Liver (tissue), 9 donors: ENCODE measurements around the gene RNASE8. TPM values are rescaled to one million over a fixed set of nuclear protein-coding genes. Genes with fewer than 3 reads are reported as not detected.
A peak's percentile ranks its signal among the peaks of the same experiment; 100 is the strongest.

Source experiments
- DNase-seq: peaks from one replicate; pipeline ENCODE4 v3.0.0-alpha.2; 2017; ENCODE audit warnings: low spot score
- H3K27ac ChIP-seq, 2 donors: one replicate each; pipeline ENCODE4 v1.7.0; 2013; ENCODE audit warnings: inconsistent platforms in 2 of 2, low read length in 2 of 2, control low read depth in 1 of 2, low read depth in 1 of 2, mild to moderate bottlenecking in 1 of 2
- H3K27me3 ChIP-seq, 4 donors: one replicate each; pipeline versions ENCODE4 v1.6.1 to v1.7.0; 2013; ENCODE audit warnings: low read length in 3 of 4, inconsistent platforms in 1 of 4, mild to moderate bottlenecking in 1 of 4, moderate library complexity in 1 of 4; ENCODE audit not compliant: control insufficient read depth in 4 of 4, insufficient read depth in 4 of 4
- H3K36me3 ChIP-seq, 4 donors: one replicate each; pipeline versions ENCODE4 v1.6.1 to v1.7.0; 2013; ENCODE audit warnings: low read length in 3 of 4, mild to moderate bottlenecking in 3 of 4, low read depth in 1 of 4, moderate library complexity in 1 of 4; ENCODE audit not compliant: control insufficient read depth in 4 of 4, insufficient read depth in 3 of 4
- H3K4me1 ChIP-seq, 4 donors: one replicate each; pipeline versions ENCODE4 v1.6.1 to v1.7.0; 2013; ENCODE audit warnings: low read length in 3 of 4, mild to moderate bottlenecking in 3 of 4, moderate library complexity in 1 of 4; ENCODE audit not compliant: control insufficient read depth in 4 of 4, insufficient read depth in 4 of 4
- H3K4me3 ChIP-seq, 3 donors: one replicate each; pipeline versions ENCODE4 v1.6.1 to v1.7.0; 2013; ENCODE audit warnings: low read length in 3 of 3, control low read depth in 1 of 3, low read depth in 1 of 3, mild to moderate bottlenecking in 1 of 3
- H3K9ac ChIP-seq, 2 donors: one replicate each; pipeline ENCODE4 v1.7.0; 2013; ENCODE audit warnings: low read length in 2 of 2, mild to moderate bottlenecking in 2 of 2, moderate library complexity in 2 of 2, control low read depth in 1 of 2, low read depth in 1 of 2
- H3K9me3 ChIP-seq, 4 donors: one replicate each; pipeline versions ENCODE4 v1.6.1 to v1.7.0; 2013; ENCODE audit warnings: low read length in 3 of 4; ENCODE audit not compliant: control insufficient read depth in 4 of 4
- FOXA1 ChIP-seq: IDR thresholded peaks from 2 replicates; pipeline ENCODE4 v1.6.1; 2016; ENCODE audit warnings: antibody characterized with exemption
- FOXA2 ChIP-seq: IDR thresholded peaks from 2 replicates; pipeline ENCODE4 v1.6.1; 2016; ENCODE audit warnings: antibody characterized with exemption
- GABPA ChIP-seq, 2 donors: IDR thresholded peaks in 1 of 2; conservative IDR thresholded peaks in 1 of 2; 2 replicates each; pipeline ENCODE4 v1.6.1; 2016; ENCODE audit warnings: antibody characterized with exemption in 2 of 2, mild to moderate bottlenecking in 1 of 2, moderate library complexity in 1 of 2
- HNF4A ChIP-seq, 2 donors: conservative IDR thresholded peaks; 2 replicates each; pipeline ENCODE4 v1.6.1; 2016; ENCODE audit warnings: antibody characterized with exemption in 2 of 2, mild to moderate bottlenecking in 2 of 2
- HNF4G ChIP-seq: IDR thresholded peaks from 2 replicates; pipeline ENCODE4 v1.6.1; 2016; ENCODE audit warnings: antibody characterized with exemption
- MAX ChIP-seq: IDR thresholded peaks from 2 replicates; pipeline ENCODE4 v1.6.1; 2016; ENCODE audit warnings: antibody characterized with exemption
- NR2F2 ChIP-seq: IDR thresholded peaks from 2 replicates; pipeline ENCODE4 v1.6.1; 2016; ENCODE audit warnings: antibody characterized with exemption
- RAD21 ChIP-seq, 2 donors: IDR thresholded peaks; 2 replicates each; pipeline ENCODE4 v1.6.1; 2016; ENCODE audit warnings: antibody characterized with exemption in 2 of 2, mild to moderate bottlenecking in 2 of 2
- RXRA ChIP-seq, 2 donors: IDR thresholded peaks; 2 replicates each; pipeline ENCODE4 v1.6.1; 2017 to 2018; ENCODE audit warnings: antibody characterized with exemption in 2 of 2, mild to moderate bottlenecking in 1 of 2
- SP1 ChIP-seq: IDR thresholded peaks from 2 replicates; pipeline ENCODE4 v1.6.1; 2018; ENCODE audit warnings: antibody characterized with exemption, mild to moderate bottlenecking
- TAF1 ChIP-seq: conservative IDR thresholded peaks from 2 replicates; pipeline ENCODE4 v1.6.1; 2016; ENCODE audit warnings: antibody characterized with exemption, mild to moderate bottlenecking
- YY1 ChIP-seq: IDR thresholded peaks from 2 replicates; pipeline ENCODE4 v1.6.1; 2016; ENCODE audit warnings: antibody characterized with exemption, mild to moderate bottlenecking
- ZBTB33 ChIP-seq: IDR thresholded peaks from 2 replicates; pipeline ENCODE4 v1.6.1; 2016; ENCODE audit warnings: antibody characterized with exemption
- WGBS: extraction: QIAGEN DNeasy Blood & Tissue Kit; methylation state at CpG from one replicate; pipeline ENCODE4 v1.1.7; 2013; 5-methylcytosine and 5-hydroxymethylcytosine counted together
- polyA plus RNA-seq, 2 donors: library from polyadenylated mRNA; stranded (reverse) in 1 of 2; unstranded in 1 of 2; fragments of 200-250 nt in 1 of 2; fragments of >200 nt in 1 of 2; fragmentation: Nextera tagmentation in 1 of 2; extraction: Ambion mirVana in 1 of 2; gene quantifications; one replicate each; pipeline versions ENCODE4 v1.2.1 to v1.2.3, GENCODE V29; 2013 to 2015
- total RNA-seq, 2 donors: library from RNA; depleted of rRNA; stranded (reverse); fragments of >200 nt; gene quantifications; one replicate each; pipeline ENCODE4 v1.2.3, GENCODE V29; 2014
- TF ChIP-seq, protein P1 (sequence below): IDR thresholded peaks from 2 replicates; pipeline ENCODE4 v1.6.1; 2016; ENCODE audit warnings: antibody characterized with exemption, mild to moderate bottlenecking
- donor health status: healthy.
- donor health status: healthy.
- donor health status: healthy.
- donor health status: healthy.
- donor health status: healthy.

RNASE8 gene
- total and polyA plus RNA-seq, 4 donors: not detected

DNA sequence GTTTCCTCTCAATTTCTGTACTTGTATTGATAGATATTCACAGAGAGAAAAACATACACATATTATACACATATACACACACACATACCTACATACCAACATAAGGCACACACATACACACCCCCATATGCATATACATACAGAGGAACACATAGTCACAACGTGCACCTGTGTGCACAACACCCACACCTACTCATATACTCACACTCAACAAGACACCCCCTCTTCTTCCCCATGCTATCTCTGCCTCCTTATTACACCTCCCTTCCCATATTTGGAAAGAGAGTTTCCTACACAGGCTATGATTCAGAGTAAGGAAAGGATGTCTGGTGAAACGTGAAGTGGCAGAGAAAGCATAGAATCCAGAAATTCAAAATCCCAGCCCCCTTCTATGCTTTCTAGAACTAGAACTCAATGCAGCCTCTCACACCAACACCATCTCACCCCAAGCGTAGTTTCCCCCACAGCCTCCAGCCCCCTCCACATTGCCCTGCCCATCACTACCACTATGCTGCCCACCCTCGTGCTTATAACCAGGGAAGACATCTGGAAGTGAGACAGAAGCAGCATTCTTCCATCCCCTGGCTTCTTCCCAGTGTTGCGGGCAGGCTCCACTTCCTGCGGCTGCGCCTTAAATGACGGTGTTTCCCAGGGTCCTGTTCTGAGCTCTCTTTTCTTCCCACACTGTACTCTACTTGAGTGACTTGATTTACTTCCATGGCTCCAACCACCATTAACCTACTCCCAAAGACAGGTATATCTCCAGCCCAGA, 2.4 kb downstream of the RNASE8 start:
- Histone ChIP-seq H3K4me3 (peak overlapping the region; percentile 23 to 67 (median 47)), H3K9me3 (no peaks in the 10 kb centered on the region), H3K36me3 (no peaks in the 10 kb centered on the region), H3K4me1 (peaks cover 10 to 50% (median 46%) of the 10 kb centered on the region in 4 donors), H3K27ac (peak overlapping the region; percentile 85 to 93), H3K9ac (peak overlapping the region in 1 of 2 donors; percentile 76), H3K27me3 (no peaks in the 10 kb centered on the region)
- no peak for DNase-seq
- 77% methylated on average over 8 of the region's 8 CpGs for WGBS
- TF ChIP-seq HNF4G (no peak), RAD21 (IDR thresholded peaks at IDR 0.05) (no peak), MAX (no peak), GABPA (IDR thresholded peaks at IDR 0.05 in 1 of 2, conservative IDR thresholded peaks at IDR 0.05 in 1 of 2) (no peak), RXRA (IDR thresholded peaks at IDR 0.05) (no peak), FOXA2 (no peak), NR2F2 (no peak), TAF1 (no peak), ZBTB33 (no peak)
- TF ChIP-seq, protein P1, sequence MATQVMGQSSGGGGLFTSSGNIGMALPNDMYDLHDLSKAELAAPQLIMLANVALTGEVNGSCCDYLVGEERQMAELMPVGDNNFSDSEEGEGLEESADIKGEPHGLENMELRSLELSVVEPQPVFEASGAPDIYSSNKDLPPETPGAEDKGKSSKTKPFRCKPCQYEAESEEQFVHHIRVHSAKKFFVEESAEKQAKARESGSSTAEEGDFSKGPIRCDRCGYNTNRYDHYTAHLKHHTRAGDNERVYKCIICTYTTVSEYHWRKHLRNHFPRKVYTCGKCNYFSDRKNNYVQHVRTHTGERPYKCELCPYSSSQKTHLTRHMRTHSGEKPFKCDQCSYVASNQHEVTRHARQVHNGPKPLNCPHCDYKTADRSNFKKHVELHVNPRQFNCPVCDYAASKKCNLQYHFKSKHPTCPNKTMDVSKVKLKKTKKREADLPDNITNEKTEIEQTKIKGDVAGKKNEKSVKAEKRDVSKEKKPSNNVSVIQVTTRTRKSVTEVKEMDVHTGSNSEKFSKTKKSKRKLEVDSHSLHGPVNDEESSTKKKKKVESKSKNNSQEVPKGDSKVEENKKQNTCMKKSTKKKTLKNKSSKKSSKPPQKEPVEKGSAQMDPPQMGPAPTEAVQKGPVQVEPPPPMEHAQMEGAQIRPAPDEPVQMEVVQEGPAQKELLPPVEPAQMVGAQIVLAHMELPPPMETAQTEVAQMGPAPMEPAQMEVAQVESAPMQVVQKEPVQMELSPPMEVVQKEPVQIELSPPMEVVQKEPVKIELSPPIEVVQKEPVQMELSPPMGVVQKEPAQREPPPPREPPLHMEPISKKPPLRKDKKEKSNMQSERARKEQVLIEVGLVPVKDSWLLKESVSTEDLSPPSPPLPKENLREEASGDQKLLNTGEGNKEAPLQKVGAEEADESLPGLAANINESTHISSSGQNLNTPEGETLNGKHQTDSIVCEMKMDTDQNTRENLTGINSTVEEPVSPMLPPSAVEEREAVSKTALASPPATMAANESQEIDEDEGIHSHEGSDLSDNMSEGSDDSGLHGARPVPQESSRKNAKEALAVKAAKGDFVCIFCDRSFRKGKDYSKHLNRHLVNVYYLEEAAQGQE: no peak

- no peaks in the 10 kb centered on the region for H3K27me3 ChIP-seq
- H3K9me3 ChIP-seq: no peaks in the 10 kb centered on the region
- peak overlapping the region; percentile 46 to 67 (median 47) for H3K4me3 ChIP-seq
- H3K9ac ChIP-seq: peak overlapping the region; percentile 17 to 80
- no peaks in the 10 kb centered on the region for H3K36me3 ChIP-seq
- peaks cover 6 to 48% (median 40%) of the 10 kb centered on the region in 4 donors for H3K4me1 ChIP-seq
- DNase-seq: no peak
- WGBS: 35% methylated on average over 13 of the region's 13 CpGs
- H3K27ac ChIP-seq: peak overlapping the region; percentile 85 to 93
- TF ChIP-seq MAX: no peak
- TF ChIP-seq SP1: peak; percentile 34
- peak in 1 of 2 donors; percentile 20 for TF ChIP-seq RXRA (IDR thresholded peaks at IDR 0.05)
- TF ChIP-seq HNF4A (conservative IDR thresholded peaks at IDR 0.05): peak in 1 of 2 donors; percentile 35
- TF ChIP-seq YY1: peak; percentile 49
- no peak for TF ChIP-seq FOXA1
Measured at GRCh38 chr14:21060614-21061346, 3.2 kb downstream of the RNASE8 start.
